ENCODE data around the gene PRKCH. TPM values are rescaled to one million over a fixed set of nuclear protein-coding genes. Genes with fewer than 3 reads are reported as not detected.
A peak's percentile ranks its signal among the peaks of the same experiment; 100 is the strongest.

Gene PRKCH
- total RNA-seq, 1 experiment from 2014 or later = 22.3 TPM

- Mint-ChIP-seq H3K27ac (ENCODE audit: unreplicated experiment) (peak overlapping the region; percentile 99), H3K27me3 (ENCODE audit: unreplicated experiment) (no peaks in the 10 kb centered on the region), H3K4me3 (ENCODE audit: low read depth, unreplicated experiment) (peak overlapping the region; percentile 61), H3K36me3 (ENCODE audit: insufficient read depth, unreplicated experiment) (peaks cover 46% of the 10 kb centered on the region), H3K4me1 (ENCODE audit: low read depth, unreplicated experiment) (peaks cover 74% of the 10 kb centered on the region), H3K9me3 (ENCODE audit: low read depth, unreplicated experiment) (no peaks in the 10 kb centered on the region)
- TSS peak; percentile 93 for BruUV-seq (replicated peaks)
- CTCF ChIA-PET = interaction anchor here (0.6 to 2.5 kb wide), 10 partner anchors 10 to 192 kb away, joined by 3 to 16 read pairs (median 5); partner anchors contain the start of gene HIF1A
- no peak for TF ChIP-seq CTCF (IDR thresholded peaks at IDR 0.05; ENCODE audit: unreplicated experiment)
- intact Hi-C loops (cut with micrococcal nuclease; ENCODE audit: unreplicated experiment) = loop anchor here (2.0 to 10.0 kb wide), 4 partner anchors 36 to 274 kb away; no protein-coding TSS in a partner anchor
- DNase-seq = no peak
Measured at GRCh38 chr14:61560323-61560722, 238.9 kb downstream of the PRKCH start.

GRCh38 chr14:61561104-61561503, 239.7 kb downstream of the PRKCH start:
- BruUV-seq (replicated peaks) = no TSS peak
- DNase-seq = no peak
- peak overlapping the region; percentile 12 for H3K4me3 Mint-ChIP-seq (ENCODE audit: low read depth, unreplicated experiment)
- peak overlapping the region; percentile 99 for H3K27ac Mint-ChIP-seq (ENCODE audit: unreplicated experiment)
- TF ChIP-seq CTCF (IDR thresholded peaks at IDR 0.05; ENCODE audit: unreplicated experiment) = no peak
- peaks cover 42% of the 10 kb centered on the region for H3K36me3 Mint-ChIP-seq (ENCODE audit: insufficient read depth, unreplicated experiment)
- CTCF ChIA-PET = interaction anchor here (0.6 to 2.5 kb wide), 5 partner anchors 9 to 192 kb away, joined by 4 to 16 read pairs (median 4); no protein-coding TSS in a partner anchor
- intact Hi-C loops (cut with micrococcal nuclease; ENCODE audit: unreplicated experiment) = loop anchor here (1.0 to 10.0 kb wide), 5 partner anchors 36 to 274 kb away; no protein-coding TSS in a partner anchor
- H3K9me3 Mint-ChIP-seq (ENCODE audit: low read depth, unreplicated experiment) = no peaks in the 10 kb centered on the region
- H3K27me3 Mint-ChIP-seq (ENCODE audit: unreplicated experiment) = no peaks in the 10 kb centered on the region
- peaks cover 67% of the 10 kb centered on the region for H3K4me1 Mint-ChIP-seq (ENCODE audit: low read depth, unreplicated experiment)

GRCh38 chr14:61561657-61562276, 240.4 kb downstream of the PRKCH start:
- no TSS peak for BruUV-seq (replicated peaks)
- intact Hi-C loops (cut with micrococcal nuclease; ENCODE audit: unreplicated experiment) = loop anchor here (1.0 to 10.0 kb wide), 5 partner anchors 37 to 273 kb away; no protein-coding TSS in a partner anchor
- Mint-ChIP-seq H3K27ac (ENCODE audit: unreplicated experiment) (peak overlapping the region; percentile 99), H3K4me1 (ENCODE audit: low read depth, unreplicated experiment) (peaks cover 73% of the 10 kb centered on the region), H3K36me3 (ENCODE audit: insufficient read depth, unreplicated experiment) (peaks cover 42% of the 10 kb centered on the region), H3K4me3 (ENCODE audit: low read depth, unreplicated experiment) (peak overlapping the region; percentile 31), H3K9me3 (ENCODE audit: low read depth, unreplicated experiment) (no peaks in the 10 kb centered on the region), H3K27me3 (ENCODE audit: unreplicated experiment) (no peaks in the 10 kb centered on the region)
- peak; percentile 78 for DNase-seq
- CTCF ChIA-PET = interaction anchor here (0.5 to 2.1 kb wide), 10 partner anchors 8 to 200 kb away, joined by 3 to 11 read pairs (median 5); partner anchors contain the start of gene SNAPC1
- TF ChIP-seq CTCF (IDR thresholded peaks at IDR 0.05; ENCODE audit: unreplicated experiment) = no peak

- H3K4me3 Mint-ChIP-seq (ENCODE audit: low read depth, unreplicated experiment) = peak overlapping the region; percentile 31
- peaks cover 42% of the 10 kb centered on the region for H3K36me3 Mint-ChIP-seq (ENCODE audit: insufficient read depth, unreplicated experiment)
- CTCF ChIA-PET = interaction anchor here (0.8 to 2.1 kb wide), 7 partner anchors 9 to 275 kb away, joined by 3 to 11 read pairs (median 5); no protein-coding TSS in a partner anchor
- H3K27ac Mint-ChIP-seq (ENCODE audit: unreplicated experiment) = peak overlapping the region; percentile 99
- no peaks in the 10 kb centered on the region for H3K9me3 Mint-ChIP-seq (ENCODE audit: low read depth, unreplicated experiment)
- peak; percentile 63 for DNase-seq
- no TSS peak for BruUV-seq (replicated peaks)
- no peaks in the 10 kb centered on the region for H3K27me3 Mint-ChIP-seq (ENCODE audit: unreplicated experiment)
- TF ChIP-seq CTCF (IDR thresholded peaks at IDR 0.05; ENCODE audit: unreplicated experiment) = no peak
- peaks cover 73% of the 10 kb centered on the region for H3K4me1 Mint-ChIP-seq (ENCODE audit: low read depth, unreplicated experiment)
- intact Hi-C loops (cut with micrococcal nuclease; ENCODE audit: unreplicated experiment) = loop anchor here (5.0 to 10.0 kb wide), 2 partner anchors 85 to 272 kb away; no protein-coding TSS in a partner anchor
Measured at GRCh38 chr14:61562321-61563161, 241.2 kb downstream of the PRKCH start.
